OCI-LY1 (cell line): ENCODE data around the gene SLC24A3.

Experiments
- H2AFZ ChIP-seq: fragments of 200-600 bp; sonication (generic), shearing (Covaris generic); 2 replicates; pipeline ENCODE4 v1.6.0; 2014; ENCODE audit warnings: antibody characterized with exemption, mild to moderate bottlenecking, low read length
- H3F3A ChIP-seq: fragments of 200-600 bp; sonication (generic), shearing (Covaris generic); 2 replicates; pipeline ENCODE4 v1.6.0; 2014; ENCODE audit warnings: mild to moderate bottlenecking, antibody characterized with exemption, low read length, moderate library complexity; ENCODE audit not compliant: insufficient read depth
- H3K27ac ChIP-seq: fragments of 200-600 bp; sonication (generic); 2 replicates; pipeline ENCODE4 v1.5.1; 2014; ENCODE audit warnings: low read length, mixed run types, mild to moderate bottlenecking, low read depth; ENCODE audit not compliant: poor library complexity, severe bottlenecking
- H3K27me3 ChIP-seq: fragments of 200-600 bp; sonication (generic); 2 replicates; pipeline ENCODE4 v1.6.0; 2014; ENCODE audit warnings: antibody characterized with exemption, mild to moderate bottlenecking, low read length, moderate library complexity; ENCODE audit not compliant: insufficient read depth
- H3K36me3 ChIP-seq: fragments of 200-600 bp; sonication (generic); 2 replicates; pipeline ENCODE4 v1.6.1; 2014; ENCODE audit warnings: mild to moderate bottlenecking, antibody characterized with exemption, low read length, moderate library complexity, mixed read lengths; ENCODE audit not compliant: insufficient read depth
- H3K4me1 ChIP-seq: fragments of 200-600 bp; sonication (generic); 2 replicates; pipeline ENCODE4 v1.5.1; 2014; ENCODE audit warnings: mild to moderate bottlenecking, low read length, moderate library complexity; ENCODE audit not compliant: insufficient read depth, severe bottlenecking
- H3K4me2 ChIP-seq: fragments of 200-600 bp; sonication (generic), shearing (Covaris generic); 2 replicates; pipeline ENCODE4 v1.6.1; 2014; ENCODE audit warnings: low read length
- H3K4me3 ChIP-seq: fragments of 200-600 bp; sonication (generic); 2 replicates; pipeline ENCODE4 v1.5.1; 2014; ENCODE audit warnings: low read length, low read depth, mild to moderate bottlenecking, mixed read lengths; ENCODE audit not compliant: poor library complexity, severe bottlenecking
- H3K79me2 ChIP-seq: fragments of 200-600 bp; shearing (Covaris generic); 2 replicates; pipeline ENCODE4 v1.6.1; 2016; ENCODE audit warnings: mixed run types, low read length, mixed read lengths; ENCODE audit not compliant: insufficient read depth
- H3K9ac ChIP-seq: fragments of 200-600 bp; sonication (generic), shearing (Covaris generic); 2 replicates; pipeline ENCODE4 v1.6.1; 2014; ENCODE audit warnings: mild to moderate bottlenecking, low read length, mixed read lengths
- H3K9me2 ChIP-seq: fragments of 200-600 bp; sonication (generic), shearing (Covaris generic); 2 replicates; pipeline ENCODE4 v1.6.1; 2014; ENCODE audit warnings: low read depth, mild to moderate bottlenecking, low read length, mixed read lengths
- H3K9me3 ChIP-seq: fragments of 200-600 bp; shearing (Covaris generic); 2 replicates; pipeline ENCODE4 v1.6.1; 2014; ENCODE audit warnings: low read length, mixed read lengths
- H4K20me1 ChIP-seq: fragments of 200-600 bp; sonication (generic), shearing (Covaris generic); 2 replicates; pipeline ENCODE4 v1.6.0; 2016; ENCODE audit warnings: mild to moderate bottlenecking, low read length; ENCODE audit not compliant: insufficient read depth
- CTCF ChIP-seq: fragments of 200-600 bp; sonication (generic), shearing (Covaris generic); IDR thresholded peaks from 2 replicates; pipeline ENCODE4 v1.5.1; 2017; ENCODE audit warnings: mild to moderate bottlenecking, antibody characterized with exemption, low read length, moderate library complexity, mixed read lengths
- EZH2 ChIP-seq: fragments of 200-600 bp; sonication (generic), shearing (Covaris generic); IDR thresholded peaks from 2 replicates; pipeline ENCODE4 v1.8.0; 2017; ENCODE audit warnings: borderline replicate concordance, mixed run types, mild to moderate bottlenecking, antibody characterized with exemption, low read length, moderate library complexity, mixed read lengths

Gene SLC24A3

DNA sequence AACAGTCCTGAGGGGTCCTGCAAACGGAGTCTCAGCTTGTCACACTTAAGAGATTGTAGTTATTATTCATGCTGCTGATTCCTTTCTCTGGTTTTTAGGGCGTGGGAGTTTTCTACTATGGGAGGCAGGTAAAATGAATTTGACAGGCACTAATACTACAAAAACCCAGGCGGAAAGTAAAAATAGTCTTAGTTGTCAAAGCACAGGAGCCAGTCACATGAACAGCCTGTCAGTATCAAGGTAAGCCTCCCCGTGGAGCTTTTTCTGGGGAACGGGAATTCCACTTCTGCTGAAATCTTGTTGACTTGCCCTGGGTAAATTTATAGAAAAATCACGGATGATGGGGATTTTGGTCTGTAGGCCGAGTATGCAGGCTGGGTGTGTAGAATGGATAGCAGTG, 79.8 kb downstream of the SLC24A3 start:
- TF ChIP-seq CTCF (no peak), EZH2 (no peak)
- no peak overlapping the region for H3K4me2 ChIP-seq
- H3K4me1 ChIP-seq: no peaks in the 10 kb centered on the region
- no peak overlapping the region for H2AFZ ChIP-seq
- no peak overlapping the region for H3K27ac ChIP-seq
- no peaks in the 10 kb centered on the region for H3K36me3 ChIP-seq
- no peaks in the 10 kb centered on the region for H3K9me3 ChIP-seq
- no peak overlapping the region for H3K4me3 ChIP-seq
- no peaks in the 10 kb centered on the region for H3K79me2 ChIP-seq
- H4K20me1 ChIP-seq: no peaks in the 10 kb centered on the region
- H3K27me3 ChIP-seq: no peaks in the 10 kb centered on the region
- H3K9ac ChIP-seq: no peak overlapping the region
- no peaks in the 10 kb centered on the region for H3K9me2 ChIP-seq
- H3F3A ChIP-seq: no peaks in the 10 kb centered on the region

GRCh38 chr20:19295076-19295475, 82.6 kb downstream of the SLC24A3 start:
- Histone ChIP-seq H3K9me3 (no peaks in the 10 kb centered on the region), H2AFZ (no peak overlapping the region), H3K9ac (no peak overlapping the region), H3K79me2 (no peaks in the 10 kb centered on the region), H3K27me3 (no peaks in the 10 kb centered on the region), H3K4me1 (no peaks in the 10 kb centered on the region), H3K27ac (no peak overlapping the region), H3K36me3 (no peaks in the 10 kb centered on the region), H4K20me1 (no peaks in the 10 kb centered on the region), H3K4me2 (no peak overlapping the region), H3K9me2 (no peaks in the 10 kb centered on the region), H3F3A (no peaks in the 10 kb centered on the region), H3K4me3 (no peak overlapping the region)
- TF ChIP-seq EZH2: no peak
- TF ChIP-seq CTCF: no peak

- Histone ChIP-seq H3K27me3 (no peaks in the 10 kb centered on the region), H3K4me2 (no peak overlapping the region), H3K36me3 (no peaks in the 10 kb centered on the region), H3K27ac (no peak overlapping the region), H3F3A (no peaks in the 10 kb centered on the region), H4K20me1 (no peaks in the 10 kb centered on the region), H2AFZ (no peak overlapping the region), H3K79me2 (no peaks in the 10 kb centered on the region), H3K4me3 (no peak overlapping the region), H3K9me2 (no peaks in the 10 kb centered on the region), H3K4me1 (no peaks in the 10 kb centered on the region), H3K9me3 (no peaks in the 10 kb centered on the region), H3K9ac (no peak overlapping the region)
- TF ChIP-seq CTCF: no peak
- TF ChIP-seq EZH2: no peak
Measured at GRCh38 chr20:19298652-19299051, 86.2 kb downstream of the SLC24A3 start.
